HFFc6 (cell line): ENCODE measurements around the gene OGFOD3. TPM values are rescaled to one million over a fixed set of nuclear protein-coding genes. Genes with fewer than 3 reads are reported as not detected.
"Not testable (repeated sequence)": the region's sequence is repeated elsewhere in the genome, so short reads cannot be mapped to it uniquely, and the experiment has no call there.

Experiments used
- DNase-seq: peaks from one replicate; pipeline ENCODE4 v3.0.0-alpha.2; 2018
- H3K27ac Mint-ChIP-seq: 2 replicates; pipeline ENCODE4 v1.8.0; 2020; ENCODE audit warnings: mild to moderate bottlenecking, mixed read lengths
- H3K27me3 Mint-ChIP-seq: 2 replicates; pipeline ENCODE4 v1.8.0; 2021; ENCODE audit warnings: mild to moderate bottlenecking, moderate library complexity, mixed read lengths; ENCODE audit not compliant: insufficient read depth
- H3K36me3 Mint-ChIP-seq: 2 replicates; pipeline ENCODE4 v1.8.0; 2021; ENCODE audit warnings: low read depth, mixed read lengths
- H3K4me1 Mint-ChIP-seq: 2 replicates; pipeline ENCODE4 v1.8.0; 2020; ENCODE audit warnings: low read depth, mixed read lengths
- H3K4me3 Mint-ChIP-seq: 2 replicates; pipeline ENCODE4 v1.8.0; 2020; ENCODE audit warnings: mild to moderate bottlenecking, moderate library complexity, mixed read lengths
- H3K9me3 Mint-ChIP-seq: 2 replicates; pipeline ENCODE4 v1.8.0; 2020; ENCODE audit warnings: mild to moderate bottlenecking, mixed read lengths
- total RNA-seq, 6 experiments: library from RNA; stranded (reverse); fragmentation: NEBNext Ultra II Directional; extraction: Animal tissue kit (Norgen Biotek cat#: 25700); gene quantifications; 2 replicates in 1 of 6; 3 replicates in 5 of 6; pipeline ENCODE4 v1.2.3, GENCODE V29; 2021
- TF ChIP-seq, protein P1 (sequence below): fragments of 200-600 bp; sonication (generic); IDR thresholded peaks from 2 replicates; pipeline ENCODE4 v1.5.0; 2021; ENCODE audit warnings: antibody characterized with exemption, mild to moderate bottlenecking

Gene OGFOD3
- total RNA-seq, 6 experiments from 2014 or later, result 26.5 to 31.2 (median 27.9) TPM

DNA sequence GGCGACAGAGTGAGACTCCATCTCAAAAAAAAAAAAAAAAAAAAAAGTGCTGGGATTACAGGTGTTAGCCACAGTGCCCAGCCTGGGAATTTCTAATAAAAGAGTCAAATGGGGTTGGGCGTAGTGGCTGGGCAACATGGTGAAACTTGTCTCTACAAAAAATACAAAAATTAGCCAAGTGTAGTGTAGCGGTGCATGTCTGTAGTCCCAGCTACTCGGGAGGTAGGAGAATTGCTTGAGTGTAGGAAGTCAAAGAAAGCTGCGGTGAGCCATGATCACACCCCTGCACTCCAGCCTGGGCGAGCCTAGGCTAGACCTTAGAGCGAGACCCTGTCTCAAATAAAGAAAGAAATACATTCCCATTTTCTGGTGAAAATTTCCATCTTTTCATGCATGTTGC is 49.2 kb downstream of the OGFOD3 start:
- no peak overlapping the region for H3K27ac Mint-ChIP-seq
- TF ChIP-seq, protein P1, sequence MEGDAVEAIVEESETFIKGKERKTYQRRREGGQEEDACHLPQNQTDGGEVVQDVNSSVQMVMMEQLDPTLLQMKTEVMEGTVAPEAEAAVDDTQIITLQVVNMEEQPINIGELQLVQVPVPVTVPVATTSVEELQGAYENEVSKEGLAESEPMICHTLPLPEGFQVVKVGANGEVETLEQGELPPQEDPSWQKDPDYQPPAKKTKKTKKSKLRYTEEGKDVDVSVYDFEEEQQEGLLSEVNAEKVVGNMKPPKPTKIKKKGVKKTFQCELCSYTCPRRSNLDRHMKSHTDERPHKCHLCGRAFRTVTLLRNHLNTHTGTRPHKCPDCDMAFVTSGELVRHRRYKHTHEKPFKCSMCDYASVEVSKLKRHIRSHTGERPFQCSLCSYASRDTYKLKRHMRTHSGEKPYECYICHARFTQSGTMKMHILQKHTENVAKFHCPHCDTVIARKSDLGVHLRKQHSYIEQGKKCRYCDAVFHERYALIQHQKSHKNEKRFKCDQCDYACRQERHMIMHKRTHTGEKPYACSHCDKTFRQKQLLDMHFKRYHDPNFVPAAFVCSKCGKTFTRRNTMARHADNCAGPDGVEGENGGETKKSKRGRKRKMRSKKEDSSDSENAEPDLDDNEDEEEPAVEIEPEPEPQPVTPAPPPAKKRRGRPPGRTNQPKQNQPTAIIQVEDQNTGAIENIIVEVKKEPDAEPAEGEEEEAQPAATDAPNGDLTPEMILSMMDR, result no peak
- H3K36me3 Mint-ChIP-seq, result no peaks in the 10 kb centered on the region
- no peak overlapping the region for H3K4me3 Mint-ChIP-seq
- H3K4me1 Mint-ChIP-seq, result no peaks in the 10 kb centered on the region
- H3K27me3 Mint-ChIP-seq, result peaks cover 31% of the 10 kb centered on the region
- no peaks in the 10 kb centered on the region for H3K9me3 Mint-ChIP-seq
- no peak for DNase-seq

DNA sequence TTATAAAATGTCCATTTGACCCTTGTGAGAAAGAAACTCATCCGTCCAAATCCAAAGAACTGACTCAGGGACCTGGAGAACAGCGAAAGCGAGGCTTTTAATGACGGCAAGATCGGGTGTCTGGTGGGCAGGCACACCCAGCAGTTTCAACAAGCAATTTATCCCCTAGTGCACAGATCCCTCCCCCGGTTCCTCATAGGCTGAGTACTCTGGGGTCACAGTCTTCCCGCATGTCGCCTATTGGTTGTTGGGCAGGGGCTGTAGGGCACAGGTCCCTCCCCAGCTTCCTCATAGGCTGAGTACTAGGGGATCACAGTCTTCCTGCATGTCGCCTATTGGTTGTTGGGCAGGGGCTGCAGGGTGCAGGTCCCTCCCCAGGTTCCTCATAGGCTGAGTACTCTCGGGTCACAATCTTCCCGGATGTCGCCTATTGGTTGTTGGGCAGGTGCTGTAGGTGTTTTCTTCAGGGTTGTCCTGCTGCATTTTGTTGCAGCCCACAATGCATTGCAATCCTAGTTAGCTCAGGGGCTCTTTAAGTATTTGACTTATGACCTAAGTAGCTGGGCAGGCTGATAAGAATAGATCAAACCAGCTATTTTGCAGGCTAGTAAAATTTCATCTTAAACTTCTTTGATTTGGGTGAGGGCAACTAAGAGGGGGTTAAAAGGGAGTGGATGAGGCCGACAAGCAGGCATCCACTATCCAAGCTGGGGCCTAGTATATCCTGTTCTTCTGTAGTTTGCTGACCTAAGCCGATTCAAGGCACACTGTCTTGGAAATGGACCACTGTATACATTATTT is 50.5 kb downstream of the OGFOD3 start:
- TF ChIP-seq, protein P1, result no peak
- Mint-ChIP-seq H3K36me3 (no peaks in the 10 kb centered on the region), H3K27me3 (peaks cover 26% of the 10 kb centered on the region), H3K27ac (no peak overlapping the region), H3K4me1 (no peaks in the 10 kb centered on the region), H3K9me3 (no peaks in the 10 kb centered on the region), H3K4me3 (no peak overlapping the region)
- no peak for DNase-seq

- no peak for DNase-seq
- no peaks in the 10 kb centered on the region for H3K36me3 Mint-ChIP-seq
- H3K27me3 Mint-ChIP-seq, result peaks cover 22% of the 10 kb centered on the region; the same call in 1 of the 2 replicates
- no peaks in the 10 kb centered on the region for H3K4me1 Mint-ChIP-seq
- no peaks in the 10 kb centered on the region for H3K9me3 Mint-ChIP-seq
- H3K4me3 Mint-ChIP-seq, result no peak overlapping the region
- H3K27ac Mint-ChIP-seq, result no peak overlapping the region
- TF ChIP-seq, protein P1, result no peak
Observed at GRCh38 chr17:82366749-82367148, 51.6 kb downstream of the OGFOD3 start.

GRCh38 chr17:82365606-82366295 is 52.6 kb downstream of the OGFOD3 start:
- no peak overlapping the region for H3K27ac Mint-ChIP-seq
- no peaks in the 10 kb centered on the region for H3K4me1 Mint-ChIP-seq
- no peaks in the 10 kb centered on the region for H3K9me3 Mint-ChIP-seq
- H3K36me3 Mint-ChIP-seq, result no peaks in the 10 kb centered on the region
- DNase-seq, result no peak
- H3K4me3 Mint-ChIP-seq, result no peak overlapping the region
- H3K27me3 Mint-ChIP-seq, result peaks cover 16% of the 10 kb centered on the region; the same call in 1 of the 2 replicates
- TF ChIP-seq, protein P1, result no peak

- TF ChIP-seq, protein P1, result no peak
Observed at GRCh38 chr17:82361885-82362633, 56.3 kb downstream of the OGFOD3 start.

GRCh38 chr17:82359451-82360074 is 58.8 kb downstream of the OGFOD3 start:
- not testable (repeated sequence) for H3K36me3 Mint-ChIP-seq, DNase-seq, H3K4me3 Mint-ChIP-seq, H3K27ac Mint-ChIP-seq, H3K9me3 Mint-ChIP-seq, H3K4me1 Mint-ChIP-seq
- peaks cover 11% of the 10 kb centered on the region for H3K27me3 Mint-ChIP-seq

More at GRCh38 chr17:82361885-82362633, 56.3 kb downstream of the OGFOD3 start:
- no peak overlapping the region for H3K27ac Mint-ChIP-seq
- H3K27me3 Mint-ChIP-seq, result peaks cover 9% of the 10 kb centered on the region
- H3K9me3 Mint-ChIP-seq, result no peaks in the 10 kb centered on the region
- DNase-seq, result no peak
- H3K36me3 Mint-ChIP-seq, result no peaks in the 10 kb centered on the region
- peaks cover 9% of the 10 kb centered on the region for H3K4me1 Mint-ChIP-seq
- H3K4me3 Mint-ChIP-seq, result no peak overlapping the region
